NCI-H2029 treated with DMSO at 0.1 percent for 48 hours (cell line): Measurements from ENCODE around the gene SWI5.

Experiments
- DNase-seq: peaks from one replicate; lab custom pipeline; 2025; lab: John Stamatoyannopoulos, UW

SWI5 gene

DNA sequence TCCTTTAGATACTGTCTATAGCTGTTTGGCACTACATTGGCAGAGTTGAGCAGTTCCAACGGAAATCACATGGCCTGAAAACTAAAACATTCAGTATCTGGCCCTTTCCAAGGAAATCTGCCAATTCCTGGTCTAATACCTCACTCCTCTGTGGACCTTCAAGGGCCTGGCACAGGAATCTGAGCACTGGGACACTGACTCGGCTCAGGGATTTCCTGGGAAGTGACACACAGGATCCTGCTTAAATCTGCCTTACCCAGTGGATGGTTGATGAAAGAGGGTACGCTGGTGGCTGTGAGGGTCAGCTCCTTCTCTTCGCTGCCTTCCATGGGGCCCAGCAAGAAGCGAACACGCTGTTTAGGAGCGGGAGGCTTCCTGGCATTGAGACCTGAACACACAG lies 45.3 kb downstream of the SWI5 start:
- DNase-seq: no peak

DNA sequence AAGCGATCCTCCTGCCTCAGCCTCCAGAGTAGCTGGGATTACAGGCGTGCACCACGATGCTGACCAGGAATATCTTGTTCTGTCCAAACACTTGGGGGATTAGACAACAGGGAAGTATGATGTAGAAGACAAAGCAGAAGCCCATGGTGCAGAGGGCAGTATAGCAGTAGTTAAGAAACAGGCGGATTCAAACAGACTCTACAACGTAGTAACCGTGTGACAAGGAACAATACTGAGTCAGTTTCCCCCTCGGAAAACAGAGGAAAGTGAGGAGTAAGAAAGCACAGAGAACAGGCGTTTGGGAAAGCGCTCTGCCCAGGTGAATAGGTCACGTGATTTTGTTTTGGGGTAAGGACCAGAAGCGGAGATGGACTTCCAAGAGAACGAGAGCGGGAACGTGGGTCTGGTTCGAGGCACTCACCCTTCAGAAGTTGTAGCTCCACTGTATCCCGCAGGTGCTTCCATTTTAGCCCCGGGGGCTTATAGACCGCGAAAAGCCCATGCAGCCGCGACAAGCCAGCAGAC lies 45.9 kb downstream of the SWI5 start:
- no peak for DNase-seq

- DNase-seq: peak; percentile 92
Measured at GRCh38 chr9:128322404-128323211, 46.5 kb downstream of the SWI5 start, which contains the start of the genes COQ4 and TRUB2. Gene COQ4, plus strand, starts transcription at chr9:128322839. Its CDS starts 20 bp downstream, at chr9:128322859. Gene TRUB2, minus strand, starts transcription at chr9:128322447. Its CDS starts 39 bp downstream, at chr9:128322408.

DNA sequence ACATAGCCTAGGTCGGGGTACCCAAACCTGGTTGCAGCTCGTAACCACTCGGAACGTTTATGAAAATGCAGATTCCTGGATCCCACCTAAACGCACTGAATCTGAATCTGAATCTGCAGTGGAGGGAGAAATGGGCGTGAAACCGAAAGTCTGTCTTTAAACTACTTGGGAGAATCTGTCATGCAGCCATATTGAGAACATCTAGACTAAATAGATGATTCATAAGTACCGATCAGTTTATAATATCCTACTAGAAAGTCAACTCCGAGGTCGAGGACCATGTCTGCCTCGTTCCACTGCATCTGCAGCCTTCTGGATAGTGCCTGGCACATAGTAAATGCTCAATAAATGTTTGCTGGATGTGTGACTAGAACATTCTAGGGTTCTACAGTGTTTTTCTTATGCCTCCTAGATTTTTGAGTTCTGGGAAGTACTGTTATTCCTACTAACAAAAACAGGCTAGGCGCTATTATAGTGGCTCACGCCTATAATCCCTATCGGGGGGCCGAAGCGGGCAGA lies 47.2 kb downstream of the SWI5 start:
- no peak for DNase-seq

DNA sequence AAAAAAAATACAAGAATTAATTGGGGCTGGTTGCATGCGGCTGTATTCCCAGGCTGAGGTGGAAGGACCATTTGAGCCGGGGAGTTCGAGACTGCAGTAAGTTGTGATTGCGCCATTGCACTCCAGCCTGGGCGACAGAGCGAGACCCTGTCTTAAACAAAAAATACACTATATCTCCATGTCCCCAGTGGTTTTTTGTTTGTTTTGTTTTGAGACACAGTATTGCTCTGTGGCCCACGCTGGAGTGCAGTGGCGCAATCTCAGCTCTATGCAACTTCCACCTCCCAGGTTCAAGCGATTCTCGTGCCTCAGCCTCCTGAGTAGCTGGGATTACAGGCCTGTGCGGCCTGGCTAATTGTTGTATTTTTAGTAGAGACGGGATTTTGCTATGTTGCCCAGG lies 47.7 kb downstream of the SWI5 start:
- DNase-seq: no peak

DNA sequence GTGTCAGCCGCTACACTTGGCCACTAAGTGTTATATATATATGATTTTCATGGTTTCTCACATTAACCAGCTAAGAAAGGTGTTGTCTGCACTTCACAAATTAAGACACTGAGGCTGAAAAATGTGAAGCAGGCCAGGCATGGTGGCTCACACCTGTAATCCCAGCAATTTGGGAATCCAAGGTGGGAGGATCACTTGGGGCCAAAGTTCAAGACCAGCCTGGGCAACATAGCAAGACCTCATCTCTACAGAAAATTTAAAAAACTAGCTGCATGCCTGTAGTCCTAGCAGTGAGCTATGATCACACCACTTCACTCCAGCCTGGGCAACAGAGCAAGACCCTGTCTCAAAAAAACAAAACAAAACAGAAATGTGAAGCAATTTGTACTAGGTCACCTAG lies 48.3 kb downstream of the SWI5 start:
- DNase-seq: no peak

DNA sequence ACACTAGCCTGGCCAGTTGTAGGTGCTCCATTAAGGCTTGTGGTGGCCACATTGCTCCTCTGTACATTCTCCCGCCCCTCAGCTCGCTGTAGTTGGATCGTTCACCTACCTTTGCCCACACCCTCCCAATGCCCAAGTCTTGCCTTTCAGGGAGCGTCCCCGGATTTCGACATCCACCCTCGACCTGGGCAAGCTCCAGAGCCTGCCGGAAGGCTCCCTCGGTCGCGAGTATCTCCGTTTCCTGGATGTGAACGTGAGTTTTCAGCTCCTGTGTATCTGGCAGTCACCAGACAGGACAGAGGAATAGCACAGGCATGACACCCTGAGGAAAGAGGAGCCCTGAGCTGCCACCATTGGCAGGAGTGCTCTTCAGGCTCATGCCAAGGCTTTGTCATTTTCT lies 49.6 kb downstream of the SWI5 start:
- DNase-seq: no peak

- DNase-seq: no peak
Measured at GRCh38 chr9:128333451-128333869, 57.4 kb downstream of the SWI5 start.

DNA sequence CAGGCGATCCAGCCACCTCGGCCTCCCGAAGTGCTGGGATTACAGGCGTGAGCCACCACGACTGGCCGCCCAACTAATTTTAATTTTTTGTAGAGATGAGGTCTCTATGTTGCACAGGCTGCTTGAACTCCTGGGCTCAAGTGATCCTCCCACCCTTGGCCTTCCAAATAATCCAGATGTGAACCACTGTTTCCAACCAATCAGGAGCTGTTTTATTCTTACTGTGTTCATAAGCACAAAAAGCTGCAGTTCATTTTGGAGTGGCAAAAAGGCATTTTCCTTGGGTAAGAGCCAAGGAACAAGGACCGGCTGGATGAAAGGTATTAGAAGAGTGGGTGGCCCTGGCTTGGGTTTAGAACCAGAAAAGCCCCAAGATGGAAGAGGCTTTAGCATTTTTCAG lies 59.1 kb downstream of the SWI5 start:
- DNase-seq: no peak

DNA sequence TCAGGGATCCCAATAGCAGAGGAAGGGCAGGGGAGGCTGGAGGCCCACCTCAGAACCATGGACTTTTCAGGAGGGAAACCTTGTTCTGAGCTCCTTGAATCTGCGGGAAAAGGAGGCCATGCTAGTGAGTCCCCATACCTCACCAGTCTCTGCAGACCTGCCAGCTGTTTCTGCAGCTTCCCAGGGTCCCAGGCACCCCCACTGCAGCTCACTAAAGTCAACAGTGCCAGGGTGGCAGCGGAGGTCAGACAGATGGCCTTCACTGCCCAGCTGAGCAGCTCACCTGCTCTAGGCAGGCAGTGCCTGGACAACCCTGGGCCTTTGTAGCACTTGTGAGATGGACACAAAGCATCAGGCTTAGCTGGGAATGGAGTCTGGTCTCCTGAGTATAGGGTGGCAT lies 59.8 kb downstream of the SWI5 start:
- DNase-seq: no peak

- no peak for DNase-seq
Measured at GRCh38 chr9:128337936-128338335, 61.9 kb downstream of the SWI5 start.
